Vagina (tissue), 2 donors: ENCODE data around the gene DYSF.

Experiments used
- POLR2A ChIP-seq, 2 donors: fragments of 450-650 bp; IDR thresholded peaks; one replicate each; pipeline ENCODE4 v1.6.1; 2017; ENCODE audit warnings: antibody characterized with exemption in 2 of 2, mild to moderate bottlenecking in 2 of 2, moderate library complexity in 2 of 2
- POLR2AphosphoS5 ChIP-seq, 2 donors: sonication (generic); formaldehyde crosslinking; IDR thresholded peaks; one replicate each; pipeline ENCODE4 v1.9.0; 2017; ENCODE audit warnings: antibody characterized with exemption in 2 of 2, mild to moderate bottlenecking in 2 of 2, low read depth in 1 of 2; ENCODE audit not compliant: insufficient read depth in 1 of 2
- TF ChIP-seq, protein P1 (sequence below), 3 experiments: fragments of 450-650 bp in 2 of 3; fragments of 200-600 bp in 1 of 3; sonication (generic) in 1 of 3; IDR thresholded peaks; one replicate each; pipeline ENCODE4 v1.5.1; 2017 to 2019; ENCODE audit warnings: antibody characterized with exemption in 3 of 3, mild to moderate bottlenecking in 2 of 3, moderate library complexity in 2 of 3

DNA sequence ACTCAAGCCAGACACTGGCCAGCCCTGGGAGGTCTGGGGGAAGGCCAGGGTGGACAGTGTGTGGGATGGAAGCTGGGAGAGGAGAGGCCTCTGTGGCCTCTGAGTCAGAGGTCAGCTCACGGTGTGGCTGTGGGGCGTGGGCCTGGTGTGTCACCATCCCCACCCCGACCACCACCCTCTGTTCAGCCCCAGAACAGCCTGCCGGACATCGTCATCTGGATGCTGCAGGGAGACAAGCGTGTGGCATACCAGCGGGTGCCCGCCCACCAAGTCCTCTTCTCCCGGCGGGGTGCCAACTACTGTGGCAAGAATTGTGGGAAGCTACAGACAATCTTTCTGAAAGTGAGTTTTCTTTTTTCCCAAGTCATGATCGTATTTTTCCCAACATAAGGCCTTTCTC is 110.5 kb downstream of the DYSF start:
- TF ChIP-seq, protein P1, sequence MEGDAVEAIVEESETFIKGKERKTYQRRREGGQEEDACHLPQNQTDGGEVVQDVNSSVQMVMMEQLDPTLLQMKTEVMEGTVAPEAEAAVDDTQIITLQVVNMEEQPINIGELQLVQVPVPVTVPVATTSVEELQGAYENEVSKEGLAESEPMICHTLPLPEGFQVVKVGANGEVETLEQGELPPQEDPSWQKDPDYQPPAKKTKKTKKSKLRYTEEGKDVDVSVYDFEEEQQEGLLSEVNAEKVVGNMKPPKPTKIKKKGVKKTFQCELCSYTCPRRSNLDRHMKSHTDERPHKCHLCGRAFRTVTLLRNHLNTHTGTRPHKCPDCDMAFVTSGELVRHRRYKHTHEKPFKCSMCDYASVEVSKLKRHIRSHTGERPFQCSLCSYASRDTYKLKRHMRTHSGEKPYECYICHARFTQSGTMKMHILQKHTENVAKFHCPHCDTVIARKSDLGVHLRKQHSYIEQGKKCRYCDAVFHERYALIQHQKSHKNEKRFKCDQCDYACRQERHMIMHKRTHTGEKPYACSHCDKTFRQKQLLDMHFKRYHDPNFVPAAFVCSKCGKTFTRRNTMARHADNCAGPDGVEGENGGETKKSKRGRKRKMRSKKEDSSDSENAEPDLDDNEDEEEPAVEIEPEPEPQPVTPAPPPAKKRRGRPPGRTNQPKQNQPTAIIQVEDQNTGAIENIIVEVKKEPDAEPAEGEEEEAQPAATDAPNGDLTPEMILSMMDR (IDR thresholded peaks at IDR 0.05): no peak
- TF ChIP-seq POLR2A (IDR thresholded peaks at IDR 0.05): no peak
- no peak for TF ChIP-seq POLR2AphosphoS5 (IDR thresholded peaks at IDR 0.05; ENCODE audit: insufficient read depth in 1 of 2, low read depth in 1 of 2)
